ENCODE results near the gene ZNF146.

Gene ZNF146

DNA sequence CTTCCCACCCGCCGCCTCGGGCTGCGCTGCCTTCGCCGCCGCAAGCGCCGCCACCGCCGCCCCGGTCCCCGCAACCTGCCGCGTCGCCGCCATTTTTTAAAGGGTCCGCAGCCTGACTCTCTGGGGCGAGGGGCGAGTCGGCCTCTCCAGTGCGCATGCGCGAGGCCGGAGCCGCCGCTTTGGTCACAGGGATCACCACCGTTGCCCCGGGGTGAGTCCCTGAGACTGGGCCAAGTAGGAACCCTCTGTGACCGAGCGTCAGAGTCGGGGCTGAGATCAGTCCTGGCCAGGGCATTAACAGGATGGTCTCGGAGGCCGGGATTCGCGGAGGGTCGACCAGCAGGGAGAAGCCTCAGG, 42.6 kb downstream of the ZNF146 start:
- POLR2A ChIA-PET: no interaction called here
- CTCF ChIA-PET: no interaction called here
- TF ChIP-seq CTCF (IDR thresholded peaks at IDR 0.05; ENCODE audit: insufficient read depth, low read length, missing control alignments): no peak
- no peak for DNase-seq (ENCODE audit: low read depth, low spot score)
- no peak overlapping the region for H3K4me3 ChIP-seq (ENCODE audit: low read depth, low read length)

DNA sequence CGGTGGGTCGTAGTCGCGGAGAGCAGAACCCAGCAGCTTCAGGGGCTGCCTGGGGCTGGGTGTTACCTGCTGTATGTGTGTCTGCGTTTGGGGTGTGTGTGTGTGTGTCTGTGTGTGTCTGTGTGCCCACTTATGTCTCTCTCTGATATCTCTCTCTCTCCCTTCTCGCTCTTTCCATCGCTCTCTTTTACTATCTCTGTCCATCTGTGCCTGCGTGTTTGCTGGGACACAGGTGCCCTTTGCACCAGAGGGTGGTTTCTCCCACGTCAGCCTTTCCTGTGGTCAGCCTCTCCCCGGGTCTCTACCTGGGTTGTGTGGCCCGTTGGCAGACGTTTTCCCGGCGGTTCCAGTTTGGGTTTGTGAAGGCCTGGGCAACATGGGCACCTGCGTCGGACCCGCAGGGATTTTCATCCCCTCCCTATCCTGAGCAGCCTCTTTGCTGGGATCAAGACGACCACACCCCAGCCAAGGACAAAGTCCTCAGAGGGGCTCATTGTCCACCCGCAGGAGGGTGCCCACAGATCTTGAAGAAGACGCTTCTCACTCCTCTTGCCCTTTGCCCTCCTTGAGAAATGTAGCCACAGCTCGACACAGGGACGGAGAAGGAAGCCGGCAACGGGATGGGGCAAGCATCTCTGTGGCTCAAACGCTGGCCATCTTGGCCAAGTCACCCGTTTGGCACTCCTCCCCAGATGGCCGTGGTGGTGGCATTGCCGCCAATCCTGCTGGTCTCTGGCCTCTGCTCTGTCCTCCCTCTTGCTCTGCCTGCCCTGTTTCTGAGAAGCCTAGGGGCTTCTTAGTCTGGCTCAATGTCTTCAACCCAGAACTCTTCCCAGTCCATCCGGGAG, 43.3 kb downstream of the ZNF146 start:
- POLR2A ChIA-PET: no interaction called here
- CTCF ChIA-PET: no interaction called here
- DNase-seq (ENCODE audit: low read depth, low spot score): no peak
- TF ChIP-seq CTCF (IDR thresholded peaks at IDR 0.05; ENCODE audit: insufficient read depth, low read length, missing control alignments): no peak
- no peak overlapping the region for H3K4me3 ChIP-seq (ENCODE audit: low read depth, low read length)

- CTCF ChIA-PET: no interaction called here
- no peak for DNase-seq (ENCODE audit: low read depth, low spot score)
- no peak overlapping the region for H3K4me3 ChIP-seq (ENCODE audit: low read depth, low read length)
- TF ChIP-seq CTCF (IDR thresholded peaks at IDR 0.05; ENCODE audit: insufficient read depth, low read length, missing control alignments): no peak
- POLR2A ChIA-PET: no interaction called here
These were observed 44.3 kb downstream of the ZNF146 start for GRCh38 chr19:36259211-36259610.

DNA sequence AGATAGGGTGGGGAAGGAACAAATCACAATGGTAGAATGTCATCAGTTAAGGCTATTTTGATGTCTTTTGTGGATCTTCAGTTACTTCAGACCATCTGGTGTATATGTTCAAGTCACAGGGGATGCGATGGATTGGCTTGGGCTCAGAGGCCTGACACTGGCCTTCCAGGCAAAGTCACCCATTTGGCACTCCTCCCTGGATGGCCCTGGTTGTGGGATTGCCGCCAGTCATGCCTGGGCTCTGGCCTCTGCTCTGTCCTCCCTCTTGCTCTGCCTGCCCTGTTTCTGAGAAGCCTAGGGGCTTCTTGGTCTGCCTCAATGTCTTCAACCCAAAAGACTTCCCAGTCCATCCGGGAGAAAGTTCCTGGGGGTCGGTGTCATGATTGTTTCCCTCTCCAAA, 50.2 kb downstream of the ZNF146 start:
- ChIA-PET POLR2A (no interaction called here), CTCF (no interaction called here)
- no peak for TF ChIP-seq CTCF (IDR thresholded peaks at IDR 0.05; ENCODE audit: insufficient read depth, low read length, missing control alignments)
- DNase-seq (ENCODE audit: low read depth, low spot score): no peak
- no peak overlapping the region for H3K4me3 ChIP-seq (ENCODE audit: low read depth, low read length)

DNA sequence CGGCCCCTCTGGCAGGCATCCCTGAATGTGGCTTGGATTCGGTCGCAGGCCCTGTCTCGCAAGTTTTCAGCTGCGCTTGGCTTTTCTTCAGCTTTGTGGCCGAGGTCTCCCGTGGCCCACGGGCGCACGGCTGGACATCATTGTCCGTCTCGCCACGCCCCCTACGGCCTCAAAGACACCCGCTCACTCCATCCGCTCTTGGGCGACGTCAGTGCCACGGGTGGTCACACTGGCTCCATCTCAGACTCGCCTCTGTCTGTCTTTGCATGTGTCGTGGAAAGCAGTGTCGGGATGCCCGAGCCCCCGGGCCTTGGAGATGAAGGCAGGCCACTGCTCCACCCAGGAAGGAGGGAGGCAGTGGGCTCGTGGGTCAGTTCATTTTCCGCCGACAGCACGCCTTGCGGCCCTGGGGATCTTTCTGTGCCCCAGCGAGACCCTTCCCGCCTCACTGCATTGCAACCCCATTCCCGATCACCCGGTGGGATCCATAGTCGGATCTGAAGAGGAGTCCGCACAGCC, 51.0 kb downstream of the ZNF146 start:
- TF ChIP-seq CTCF (IDR thresholded peaks at IDR 0.05; ENCODE audit: insufficient read depth, low read length, missing control alignments): no peak
- DNase-seq (ENCODE audit: low read depth, low spot score): no peak
- CTCF ChIA-PET: no interaction called here
- POLR2A ChIA-PET: no interaction called here
- no peak overlapping the region for H3K4me3 ChIP-seq (ENCODE audit: low read depth, low read length)

DNA sequence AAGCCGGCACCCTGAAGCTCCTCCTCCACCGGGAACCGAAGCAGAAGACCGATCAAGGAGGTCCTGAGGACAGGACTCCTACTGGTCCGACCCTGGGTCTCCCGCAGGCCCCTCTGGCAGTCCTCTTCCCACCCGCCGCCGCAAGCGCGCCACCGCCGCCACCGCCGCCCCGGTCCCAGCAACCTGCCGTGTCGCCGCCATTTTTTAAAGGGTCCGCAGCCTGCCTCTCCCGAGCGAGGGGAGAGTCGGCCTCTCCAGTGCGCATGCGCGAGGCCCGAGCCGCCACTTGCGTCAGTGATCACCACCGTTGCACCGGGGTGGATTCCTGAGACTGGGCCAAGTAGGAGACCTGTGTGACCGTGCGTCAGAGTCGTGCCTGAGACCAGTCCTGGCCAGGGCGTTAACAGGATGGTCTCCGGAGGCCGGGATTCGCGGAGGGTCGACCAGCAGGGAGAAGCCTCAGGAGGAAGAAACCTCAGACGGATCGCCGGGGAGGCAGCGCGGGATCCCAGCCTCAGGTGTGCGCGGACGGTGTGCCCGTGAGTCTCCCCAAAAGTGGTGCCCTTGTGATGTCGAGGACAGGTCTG, 51.6 kb downstream of the ZNF146 start:
- no peak for DNase-seq (ENCODE audit: low read depth, low spot score)
- ChIA-PET CTCF (no interaction called here), POLR2A (no interaction called here)
- H3K4me3 ChIP-seq (ENCODE audit: low read depth, low read length): no peak overlapping the region
- TF ChIP-seq CTCF (IDR thresholded peaks at IDR 0.05; ENCODE audit: insufficient read depth, low read length, missing control alignments): no peak

All from AG04449 (cell line).